GM19452 (cell line): Measurements from ENCODE around the gene RAB11B.
"Not testable (repeated sequence)": the region's sequence is repeated elsewhere in the genome, so short reads cannot be mapped to it uniquely, and the experiment has no call there.

ENCODE experiments used
- ATAC-seq: cut with Tn5 transposase; IDR thresholded peaks from one replicate; pipeline ENCODE4 v1.9.1; 2021; ENCODE audit not compliant: unreplicated experiment

RAB11B gene

GRCh38 chr19:8393192-8393870 is 3.2 kb downstream of the RAB11B start:
- ATAC-seq: no peak

GRCh38 chr19:8393871-8394250 is 3.7 kb downstream of the RAB11B start:
- no peak for ATAC-seq

GRCh38 chr19:8395621-8396082 is 5.5 kb downstream of the RAB11B start:
- no peak for ATAC-seq

- ATAC-seq: no peak
Measured at GRCh38 chr19:8396185-8396562, 6.0 kb downstream of the RAB11B start.

GRCh38 chr19:8396563-8397203 is 6.5 kb downstream of the RAB11B start:
- ATAC-seq: no peak

- no peak for ATAC-seq
Measured at GRCh38 chr19:8397271-8397670, 7.1 kb downstream of the RAB11B start.

- ATAC-seq: no peak
Measured at GRCh38 chr19:8397746-8398310, 7.7 kb downstream of the RAB11B start.

GRCh38 chr19:8398311-8398771 is 8.2 kb downstream of the RAB11B start:
- no peak for ATAC-seq

- ATAC-seq: no peak
Measured at GRCh38 chr19:8399681-8400188, 9.6 kb downstream of the RAB11B start.

GRCh38 chr19:8401981-8402411 is 11.8 kb downstream of the RAB11B start:
- ATAC-seq: no peak

GRCh38 chr19:8403098-8403819 is 13.1 kb downstream of the RAB11B start:
- no peak for ATAC-seq

- ATAC-seq: no peak
Measured at GRCh38 chr19:8403820-8404109, 13.6 kb downstream of the RAB11B start.

GRCh38 chr19:8404391-8405151 is 14.4 kb downstream of the RAB11B start:
- no peak for ATAC-seq

- not testable (repeated sequence) for ATAC-seq
Measured at GRCh38 chr19:8410718-8411117, 20.6 kb downstream of the RAB11B start.

GRCh38 chr19:8412783-8413628 is 22.8 kb downstream of the RAB11B start, which contains the start of gene MARCHF2:
Gene MARCHF2, plus strand, starts transcription at chr19:8413305. Its CDS starts 8,536 bp downstream, at chr19:8421841.
- ATAC-seq: peak; percentile 97

- no peak for ATAC-seq
Measured at GRCh38 chr19:8413629-8413995, 23.5 kb downstream of the RAB11B start.

- ATAC-seq: no peak
Measured at GRCh38 chr19:8416796-8417195, 26.6 kb downstream of the RAB11B start.

- ATAC-seq: no peak
Measured at GRCh38 chr19:8421484-8422461, 31.6 kb downstream of the RAB11B start.

- no peak for ATAC-seq
Measured at GRCh38 chr19:8423817-8424223, 33.7 kb downstream of the RAB11B start.
